HG03442 (cell line): ENCODE data around the gene NFX1.

Experiments
- ATAC-seq: cut with Tn5 transposase; IDR thresholded peaks from one replicate; pipeline ENCODE4 v1.9.1; 2021; ENCODE audit warnings: mild to moderate bottlenecking, moderate library complexity; ENCODE audit not compliant: unreplicated experiment

Gene NFX1

GRCh38 chr9:33290247-33291030 lies at the start of gene NFX1:
NFX1 (plus strand) TSS chr9:33290516; CDS start chr9:33290573, 57 bp downstream.
- peak; percentile 81 for ATAC-seq

- ATAC-seq: no peak
These were observed 49.0 kb upstream of the NFX1 start for GRCh38 chr9:33241298-33241697.

GRCh38 chr9:33242609-33243134 lies 47.6 kb upstream of the NFX1 start:
- no peak for ATAC-seq

DNA sequence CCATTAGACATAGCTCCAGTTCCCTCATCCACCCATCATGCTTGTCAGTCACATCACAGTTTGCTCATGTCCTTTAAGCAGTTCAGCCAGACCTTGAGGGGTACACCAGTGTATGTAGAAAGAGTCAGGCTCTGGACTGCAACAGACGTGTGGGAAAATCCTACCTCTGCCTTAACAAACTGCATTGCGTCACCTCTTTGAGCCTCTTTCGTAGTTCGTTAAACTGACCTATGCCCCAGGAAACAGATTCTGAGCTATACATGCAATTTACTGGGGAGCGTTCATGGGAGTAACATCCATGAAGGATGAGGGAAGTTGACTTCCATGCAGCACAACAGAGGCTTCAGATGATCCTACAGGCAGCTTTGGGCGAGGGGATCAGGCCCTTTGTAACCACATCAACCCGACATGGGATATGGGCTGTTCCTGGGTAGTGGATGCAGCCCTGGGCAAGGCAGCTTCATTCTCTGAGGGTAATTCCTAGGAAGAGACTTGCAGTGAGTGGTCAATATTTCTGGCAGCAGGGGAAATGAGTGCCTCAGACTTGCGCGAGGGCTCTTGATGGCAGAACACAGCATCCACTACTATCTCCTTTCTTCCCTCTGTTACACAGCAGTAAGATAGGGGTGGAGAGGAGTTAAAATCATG lies 46.1 kb upstream of the NFX1 start:
- ATAC-seq: no peak

DNA sequence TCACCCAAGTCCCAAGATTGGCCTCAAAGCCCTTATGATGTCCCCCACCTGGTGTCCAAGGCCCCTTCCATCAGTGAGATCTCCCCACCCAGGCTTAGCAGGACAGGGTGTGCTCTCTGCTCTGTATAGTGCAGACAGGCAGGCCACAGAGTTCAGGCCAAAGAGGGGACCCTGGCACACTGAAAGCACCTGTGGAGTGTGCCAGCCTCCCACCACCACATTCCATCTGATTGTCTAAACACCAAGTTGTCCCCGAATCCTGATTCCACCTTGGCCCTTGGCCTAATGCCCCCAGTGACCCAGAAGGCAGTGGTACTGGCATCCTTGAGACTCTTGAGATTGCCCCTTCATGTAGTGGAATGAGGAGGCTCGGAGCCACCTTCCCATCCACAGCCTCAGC lies 45.0 kb upstream of the NFX1 start:
- ATAC-seq: no peak

DNA sequence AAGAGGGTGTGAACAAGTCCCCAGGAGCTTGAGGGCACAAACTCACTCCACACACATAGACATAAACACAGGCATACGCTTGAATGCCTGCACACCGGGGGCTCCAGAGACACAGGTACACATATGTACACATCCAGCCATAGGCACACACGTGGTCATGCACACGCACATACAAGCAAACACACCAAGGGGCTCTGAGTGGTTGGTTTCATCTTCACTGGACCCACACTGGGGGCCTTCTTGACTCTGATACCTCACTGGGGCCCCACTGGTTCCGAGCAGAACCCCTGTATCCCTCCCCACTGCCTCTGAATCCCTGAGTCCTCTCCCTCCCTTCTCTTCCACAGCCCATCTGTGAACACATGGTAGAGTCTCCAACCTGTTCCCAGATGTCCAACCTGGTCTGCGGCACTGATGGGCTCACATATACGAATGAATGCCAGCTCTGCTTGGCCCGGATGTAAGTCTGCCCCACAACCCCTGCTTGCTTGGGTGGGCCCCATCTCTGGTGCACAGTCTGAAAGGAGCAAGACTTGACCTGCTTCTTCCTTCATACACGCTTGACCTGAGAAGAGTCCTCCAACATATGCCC lies 44.0 kb upstream of the NFX1 start:
- no peak for ATAC-seq

- no peak for ATAC-seq
These were observed 41.7 kb upstream of the NFX1 start for GRCh38 chr9:33248606-33249005.

DNA sequence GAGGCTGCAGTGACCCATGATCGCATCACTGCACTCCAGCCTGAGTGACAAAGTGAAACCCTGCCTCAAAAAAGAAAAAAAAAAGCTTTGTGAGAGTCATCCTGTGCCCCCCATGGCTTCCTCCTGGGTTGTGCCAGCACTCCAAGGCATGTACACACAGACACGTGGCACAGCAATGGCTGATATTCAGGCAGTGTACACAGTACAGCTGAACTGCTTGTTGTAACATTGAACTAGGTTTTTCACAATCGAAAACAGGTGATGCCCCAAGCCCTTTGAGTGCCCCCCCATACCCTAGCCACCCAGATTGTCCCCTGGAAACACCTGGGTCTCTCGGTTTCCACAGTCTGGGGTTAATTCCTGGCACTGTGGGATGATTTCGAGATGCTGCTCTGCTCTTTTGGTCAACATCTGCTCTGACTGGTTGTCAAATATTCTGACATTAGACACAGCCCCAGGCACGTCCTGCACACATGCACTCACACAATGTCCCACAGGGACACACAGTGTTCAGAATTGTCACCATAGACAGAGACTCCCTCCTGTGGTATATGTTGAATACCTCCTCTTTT lies 41.1 kb upstream of the NFX1 start:
- ATAC-seq: peak; percentile 54

- ATAC-seq: no peak
These were observed 40.3 kb upstream of the NFX1 start for GRCh38 chr9:33249983-33250382.

DNA sequence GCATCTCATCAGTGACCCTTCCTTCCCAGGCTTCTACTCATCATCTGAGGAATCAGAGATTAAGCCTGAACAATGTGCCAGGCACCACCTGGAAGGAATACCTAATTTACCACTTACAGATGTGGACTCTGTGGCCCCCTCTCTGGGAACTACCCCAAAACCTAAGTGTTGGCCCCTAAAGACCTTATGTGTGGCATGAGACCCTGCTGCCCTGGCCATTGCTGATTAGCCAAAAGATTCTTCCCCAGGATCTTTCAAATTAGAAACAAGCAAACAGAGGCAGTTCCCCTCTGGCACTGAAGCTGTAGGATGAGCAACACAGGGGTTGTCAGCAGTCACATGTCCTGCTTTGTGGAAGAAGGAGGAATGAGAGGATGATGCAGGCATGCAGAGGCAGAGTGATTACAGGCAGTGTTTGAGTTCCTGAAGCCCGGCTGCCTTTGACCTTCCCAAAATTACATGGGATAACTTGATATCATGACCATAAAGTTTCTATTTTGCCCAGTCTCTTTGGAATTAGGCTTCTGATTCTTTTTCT lies 39.8 kb upstream of the NFX1 start:
- ATAC-seq: no peak

DNA sequence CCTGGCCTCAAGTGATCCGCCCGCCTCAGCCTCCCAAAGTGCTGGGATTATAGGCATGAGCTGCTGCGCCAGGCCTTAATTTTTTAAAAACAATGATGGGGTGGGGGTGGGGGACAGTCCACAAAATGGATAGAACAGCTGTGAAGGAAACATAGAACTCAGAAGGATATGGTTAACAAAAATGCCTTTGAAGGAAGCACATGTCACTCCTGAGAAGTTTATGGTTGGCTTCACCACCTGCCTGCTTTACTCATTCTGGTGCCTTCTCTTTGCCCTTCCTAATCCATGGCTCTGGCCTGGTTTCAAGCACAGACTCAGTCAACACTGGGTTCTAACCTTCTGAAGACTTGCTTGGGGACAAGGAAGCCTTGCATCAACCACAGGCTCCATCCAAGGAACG lies 36.1 kb upstream of the NFX1 start:
- ATAC-seq: no peak

DNA sequence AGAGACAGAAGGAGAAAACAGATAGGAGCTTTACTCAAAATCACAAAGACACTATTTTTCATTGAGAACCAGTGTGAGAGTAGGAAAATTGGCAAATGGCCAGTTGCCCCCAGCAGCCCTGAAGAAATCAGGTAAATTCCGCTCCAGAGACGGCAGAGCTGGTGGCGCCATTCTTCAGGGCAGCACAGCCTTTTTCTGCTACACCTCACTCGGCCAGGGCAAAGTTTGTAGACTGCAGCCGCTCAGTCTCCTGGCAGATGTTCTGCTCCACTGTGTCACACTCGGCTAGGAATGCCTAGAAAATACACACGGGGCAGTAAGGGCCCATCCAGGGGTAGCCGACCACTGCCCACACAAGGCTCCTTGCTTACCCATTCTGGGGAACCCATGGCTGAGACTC lies 35.3 kb upstream of the NFX1 start:
- ATAC-seq: no peak

GRCh38 chr9:33255471-33255870 lies 34.8 kb upstream of the NFX1 start:
- no peak for ATAC-seq

- no peak for ATAC-seq
These were observed 34.1 kb upstream of the NFX1 start for GRCh38 chr9:33256236-33256635.

GRCh38 chr9:33257276-33257675 lies 33.0 kb upstream of the NFX1 start:
- no peak for ATAC-seq

DNA sequence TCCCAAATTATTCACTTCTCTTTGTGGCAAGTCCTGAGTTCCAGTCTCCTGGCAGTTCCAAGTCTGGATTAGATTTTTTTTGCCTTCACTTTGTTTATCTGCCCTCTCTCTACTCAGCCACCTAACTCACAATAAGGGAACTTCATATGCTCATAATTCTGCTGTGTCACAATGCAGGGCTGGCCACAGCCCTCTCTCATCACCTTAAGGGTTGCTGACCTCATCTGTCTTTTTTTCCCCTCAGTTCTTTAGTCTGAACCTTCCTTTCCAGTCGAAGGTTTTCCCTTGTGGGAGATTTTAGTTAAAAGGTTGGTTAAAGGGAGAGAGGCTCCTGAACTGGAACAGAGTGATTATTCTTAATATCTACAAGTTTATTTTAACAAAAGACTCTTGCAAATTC lies 29.9 kb upstream of the NFX1 start:
- no peak for ATAC-seq

GRCh38 chr9:33263131-33264002 lies 26.9 kb upstream of the NFX1 start:
- ATAC-seq: peak; percentile 0

- peak; percentile 26 for ATAC-seq
These were observed 26.3 kb upstream of the NFX1 start for GRCh38 chr9:33264003-33264472.

- ATAC-seq: peak; percentile 79
These were observed 25.7 kb upstream of the NFX1 start, which contains the start of the genes BAG1 and CHMP5 for GRCh38 chr9:33264473-33265177. BAG1 (minus strand) TSS chr9:33264708. CHMP5 (plus strand) TSS chr9:33265049; CDS start chr9:33265079, 30 bp downstream.
